ENCODE measurements around the gene TRAPPC10. TPM values are rescaled to one million over a fixed set of nuclear protein-coding genes. Genes with fewer than 3 reads are reported as not detected.

Gene TRAPPC10
- total and polyA plus RNA-seq, 9 of the 15 experiments (the other 6 are each of a cell fraction or from before 2014, with no cell fraction given): 1.1 to 33.8 (median 24.3) TPM

DNA sequence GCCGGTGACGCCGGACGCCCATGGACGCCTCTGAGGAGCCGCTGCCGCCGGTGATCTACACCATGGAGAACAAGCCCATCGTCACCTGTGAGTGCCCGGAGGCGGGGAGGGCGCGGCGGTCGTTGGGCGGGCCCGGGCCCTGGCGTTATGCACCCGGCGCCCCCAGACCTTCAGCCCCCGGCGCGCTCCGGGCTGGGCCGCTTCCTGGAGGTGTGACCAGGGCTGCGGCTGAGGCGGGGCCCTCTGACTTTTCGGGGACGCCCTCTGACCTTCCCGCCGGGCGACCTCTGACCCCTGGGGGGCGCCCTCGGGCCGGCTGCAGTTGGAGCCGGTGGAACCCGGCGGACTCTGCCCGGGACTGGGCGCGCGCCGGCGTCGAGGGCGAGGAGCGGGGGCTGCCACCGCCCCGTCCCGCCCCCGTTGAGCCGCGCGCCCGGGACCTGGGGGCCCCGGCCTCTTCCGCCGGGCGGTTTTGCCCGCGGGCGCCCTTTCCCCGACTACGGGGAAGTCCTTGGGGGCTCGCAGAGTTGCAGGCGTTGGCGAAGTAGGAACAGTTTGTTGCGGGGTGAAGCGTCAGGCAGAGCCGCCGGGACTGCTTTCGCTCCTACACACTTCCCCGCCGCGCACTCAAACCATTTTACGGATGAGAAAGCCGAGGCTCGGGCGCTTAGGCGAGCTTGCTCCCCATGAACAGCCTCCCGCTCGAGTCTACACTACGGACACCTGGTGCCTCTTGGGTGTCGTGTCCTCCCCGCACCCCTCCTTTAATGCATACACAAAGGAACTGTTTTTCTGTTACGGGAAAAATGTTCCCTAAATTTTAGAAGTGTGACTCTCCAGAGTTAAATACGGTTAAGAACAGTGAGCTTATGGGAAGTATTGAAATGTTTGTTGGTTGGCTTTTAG lies 618 bp downstream of the TRAPPC10 start:
- Histone ChIP-seq H3K4me2 (ENCODE audit: insufficient read depth, low read length) (peak overlapping the region; percentile 91), H3K27ac (ENCODE audit: extremely low read depth, low read depth, low read length) (peak overlapping the region; percentile 93), H3K79me2 (ENCODE audit: control insufficient read depth, insufficient read depth, low read length) (peaks cover 71% of the 10 kb centered on the region), H4K20me1 (replicated peaks; ENCODE audit: control insufficient read depth, insufficient read depth, low read length) (peaks cover 14% of the 10 kb centered on the region; the same call in 1 of the 2 replicates), H3K9ac (ENCODE audit: insufficient read depth in 1 of 2, low read depth in 2 of 2, low read length in 2 of 2) (peak overlapping the region; percentile 91 to 94), H3K9me1 (ENCODE audit: control insufficient read depth, insufficient read depth, low read length) (no peaks in the 10 kb centered on the region), H3K36me3 (ENCODE audit: control insufficient read depth, insufficient read depth, low read length) (no peaks in the 10 kb centered on the region; the same call in 2 of the 3 replicates), H3K27me3 (ENCODE audit: control insufficient read depth in 2 of 2, insufficient read depth in 2 of 2, low read length in 2 of 2) (no peaks in the 10 kb centered on the region), H3K4me3 (peak overlapping the region; percentile 77), H3K4me1 (replicated peaks in 1 of 2; ENCODE audit: control insufficient read depth in 2 of 2, insufficient read depth in 2 of 2, low read length in 2 of 2) (peaks cover 37 to 42% of the 10 kb centered on the region in 2 experiments), H2AFZ (ENCODE audit: low read depth, low read length) (peak overlapping the region; percentile 40), H3K9me3 (replicated peaks; ENCODE audit: control insufficient read depth, insufficient read depth, low read depth, low read length) (no peaks in the 10 kb centered on the region)
- FAIRE-seq (no peak), DNase-seq (ENCODE audit: extremely low read depth in 1 of 4, low spot score in 3 of 4) (peak; percentile 93 to 95 (median 94)), ATAC-seq (peak; percentile 79)
- 2% methylated on average over 61 of the region's 87 CpGs for WGBS (ENCODE audit: insufficient coverage, low coverage, missing lambda C conversion rate)
- intact Hi-C loops (cut with micrococcal nuclease): loop anchor here (2.0 kb wide), 2 partner anchors 16 to 284 kb away; no protein-coding TSS in a partner anchor
- no TSS peak for BruUV-seq (replicated peaks)
- in situ Hi-C loops (cut with MboI): no loop called here
- CTCF ChIA-PET (ENCODE audit: low intra/inter-chr PET ratio): interaction anchor here (0.6 to 1.1 kb wide), 2 partner anchors 202 to 224 kb away, joined by 3 to 5 read pairs; no protein-coding TSS in a partner anchor
- POLR2A ChIA-PET: interaction anchor here (0.6 to 2.3 kb wide), 13 partner anchors 8 to 292 kb away, joined by 3 to 10 read pairs (median 3); no protein-coding TSS in a partner anchor
- TF ChIP-seq ETV1 (tag; conservative IDR thresholded peaks at IDR 0.05; ENCODE audit: low read depth) (no peak), HNRNPH1 (optimal IDR thresholded peaks at IDR 0.05; ENCODE audit: low read depth, low read length) (no peak), MEIS2 (IDR thresholded peaks at IDR 0.05; ENCODE audit: partially characterized antibody) (peak; percentile 14), CHD1 (IDR thresholded peaks at IDR 0.05; ENCODE audit: low read length) (peak; percentile 83), SIN3A (IDR thresholded peaks at IDR 0.05; ENCODE audit: borderline replicate concordance in 2 of 2, control insufficient read depth in 1 of 2, low read depth in 2 of 2, low read length in 2 of 2) (peak; percentile 11 to 90; a peak in 3 of 4 replicates), MAFF (IDR thresholded peaks at IDR 0.05; ENCODE audit: low read length) (no peak), POLR2H (tag; IDR thresholded peaks at IDR 0.05; ENCODE audit: low read depth) (no peak)
- TF ChIP-seq, protein P1, sequence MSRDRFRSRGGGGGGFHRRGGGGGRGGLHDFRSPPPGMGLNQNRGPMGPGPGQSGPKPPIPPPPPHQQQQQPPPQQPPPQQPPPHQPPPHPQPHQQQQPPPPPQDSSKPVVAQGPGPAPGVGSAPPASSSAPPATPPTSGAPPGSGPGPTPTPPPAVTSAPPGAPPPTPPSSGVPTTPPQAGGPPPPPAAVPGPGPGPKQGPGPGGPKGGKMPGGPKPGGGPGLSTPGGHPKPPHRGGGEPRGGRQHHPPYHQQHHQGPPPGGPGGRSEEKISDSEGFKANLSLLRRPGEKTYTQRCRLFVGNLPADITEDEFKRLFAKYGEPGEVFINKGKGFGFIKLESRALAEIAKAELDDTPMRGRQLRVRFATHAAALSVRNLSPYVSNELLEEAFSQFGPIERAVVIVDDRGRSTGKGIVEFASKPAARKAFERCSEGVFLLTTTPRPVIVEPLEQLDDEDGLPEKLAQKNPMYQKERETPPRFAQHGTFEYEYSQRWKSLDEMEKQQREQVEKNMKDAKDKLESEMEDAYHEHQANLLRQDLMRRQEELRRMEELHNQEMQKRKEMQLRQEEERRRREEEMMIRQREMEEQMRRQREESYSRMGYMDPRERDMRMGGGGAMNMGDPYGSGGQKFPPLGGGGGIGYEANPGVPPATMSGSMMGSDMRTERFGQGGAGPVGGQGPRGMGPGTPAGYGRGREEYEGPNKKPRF (IDR thresholded peaks at IDR 0.05; ENCODE audit: low read depth, low read length): no peak
- TF ChIP-seq, protein P2, sequence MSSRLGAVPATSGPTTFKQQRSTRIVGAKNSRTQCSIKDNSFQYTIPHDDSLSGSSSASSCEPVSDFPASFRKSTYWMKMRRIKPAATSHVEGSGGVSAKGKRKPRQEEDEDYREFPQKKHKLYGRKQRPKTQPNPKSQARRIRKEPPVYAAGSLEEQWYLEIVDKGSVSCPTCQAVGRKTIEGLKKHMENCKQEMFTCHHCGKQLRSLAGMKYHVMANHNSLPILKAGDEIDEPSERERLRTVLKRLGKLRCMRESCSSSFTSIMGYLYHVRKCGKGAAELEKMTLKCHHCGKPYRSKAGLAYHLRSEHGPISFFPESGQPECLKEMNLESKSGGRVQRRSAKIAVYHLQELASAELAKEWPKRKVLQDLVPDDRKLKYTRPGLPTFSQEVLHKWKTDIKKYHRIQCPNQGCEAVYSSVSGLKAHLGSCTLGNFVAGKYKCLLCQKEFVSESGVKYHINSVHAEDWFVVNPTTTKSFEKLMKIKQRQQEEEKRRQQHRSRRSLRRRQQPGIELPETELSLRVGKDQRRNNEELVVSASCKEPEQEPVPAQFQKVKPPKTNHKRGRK (tag; IDR thresholded peaks at IDR 0.05): no peak
- TF ChIP-seq, protein P3, sequence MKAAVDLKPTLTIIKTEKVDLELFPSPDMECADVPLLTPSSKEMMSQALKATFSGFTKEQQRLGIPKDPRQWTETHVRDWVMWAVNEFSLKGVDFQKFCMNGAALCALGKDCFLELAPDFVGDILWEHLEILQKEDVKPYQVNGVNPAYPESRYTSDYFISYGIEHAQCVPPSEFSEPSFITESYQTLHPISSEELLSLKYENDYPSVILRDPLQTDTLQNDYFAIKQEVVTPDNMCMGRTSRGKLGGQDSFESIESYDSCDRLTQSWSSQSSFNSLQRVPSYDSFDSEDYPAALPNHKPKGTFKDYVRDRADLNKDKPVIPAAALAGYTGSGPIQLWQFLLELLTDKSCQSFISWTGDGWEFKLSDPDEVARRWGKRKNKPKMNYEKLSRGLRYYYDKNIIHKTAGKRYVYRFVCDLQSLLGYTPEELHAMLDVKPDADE (conservative IDR thresholded peaks at IDR 0.05; ENCODE audit: control insufficient read depth, low read depth, low read length): peak; percentile 7; the same call in 1 of the 2 replicates
- TF ChIP-seq, protein P4, sequence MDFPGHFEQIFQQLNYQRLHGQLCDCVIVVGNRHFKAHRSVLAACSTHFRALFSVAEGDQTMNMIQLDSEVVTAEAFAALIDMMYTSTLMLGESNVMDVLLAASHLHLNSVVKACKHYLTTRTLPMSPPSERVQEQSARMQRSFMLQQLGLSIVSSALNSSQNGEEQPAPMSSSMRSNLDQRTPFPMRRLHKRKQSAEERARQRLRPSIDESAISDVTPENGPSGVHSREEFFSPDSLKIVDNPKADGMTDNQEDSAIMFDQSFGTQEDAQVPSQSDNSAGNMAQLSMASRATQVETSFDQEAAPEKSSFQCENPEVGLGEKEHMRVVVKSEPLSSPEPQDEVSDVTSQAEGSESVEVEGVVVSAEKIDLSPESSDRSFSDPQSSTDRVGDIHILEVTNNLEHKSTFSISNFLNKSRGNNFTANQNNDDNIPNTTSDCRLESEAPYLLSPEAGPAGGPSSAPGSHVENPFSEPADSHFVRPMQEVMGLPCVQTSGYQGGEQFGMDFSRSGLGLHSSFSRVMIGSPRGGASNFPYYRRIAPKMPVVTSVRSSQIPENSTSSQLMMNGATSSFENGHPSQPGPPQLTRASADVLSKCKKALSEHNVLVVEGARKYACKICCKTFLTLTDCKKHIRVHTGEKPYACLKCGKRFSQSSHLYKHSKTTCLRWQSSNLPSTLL (IDR thresholded peaks at IDR 0.05): no peak

Measured in K562 (cell line).